AG09309 (cell line): ENCODE results near the gene ATF5.

Experiments
- DNase-seq: peaks from one replicate; pipeline ENCODE4 v3.0.0-alpha.2; 2010; ENCODE audit warnings: low read depth
- H3K4me3 ChIP-seq: 2 replicates; pipeline ENCODE4 v1.5.1; 2011; ENCODE audit warnings: mild to moderate bottlenecking, low read depth, low read length, moderate library complexity; ENCODE audit not compliant: control insufficient read depth
- TF ChIP-seq, protein P1 (sequence below): IDR thresholded peaks from 2 replicates; pipeline ENCODE4 v1.5.1; 2011; ENCODE audit warnings: mild to moderate bottlenecking, low read depth, low read length, inconsistent platforms; ENCODE audit not compliant: insufficient read depth, control insufficient read depth; ENCODE audit errors: missing control alignments

The ATF5 gene

DNA sequence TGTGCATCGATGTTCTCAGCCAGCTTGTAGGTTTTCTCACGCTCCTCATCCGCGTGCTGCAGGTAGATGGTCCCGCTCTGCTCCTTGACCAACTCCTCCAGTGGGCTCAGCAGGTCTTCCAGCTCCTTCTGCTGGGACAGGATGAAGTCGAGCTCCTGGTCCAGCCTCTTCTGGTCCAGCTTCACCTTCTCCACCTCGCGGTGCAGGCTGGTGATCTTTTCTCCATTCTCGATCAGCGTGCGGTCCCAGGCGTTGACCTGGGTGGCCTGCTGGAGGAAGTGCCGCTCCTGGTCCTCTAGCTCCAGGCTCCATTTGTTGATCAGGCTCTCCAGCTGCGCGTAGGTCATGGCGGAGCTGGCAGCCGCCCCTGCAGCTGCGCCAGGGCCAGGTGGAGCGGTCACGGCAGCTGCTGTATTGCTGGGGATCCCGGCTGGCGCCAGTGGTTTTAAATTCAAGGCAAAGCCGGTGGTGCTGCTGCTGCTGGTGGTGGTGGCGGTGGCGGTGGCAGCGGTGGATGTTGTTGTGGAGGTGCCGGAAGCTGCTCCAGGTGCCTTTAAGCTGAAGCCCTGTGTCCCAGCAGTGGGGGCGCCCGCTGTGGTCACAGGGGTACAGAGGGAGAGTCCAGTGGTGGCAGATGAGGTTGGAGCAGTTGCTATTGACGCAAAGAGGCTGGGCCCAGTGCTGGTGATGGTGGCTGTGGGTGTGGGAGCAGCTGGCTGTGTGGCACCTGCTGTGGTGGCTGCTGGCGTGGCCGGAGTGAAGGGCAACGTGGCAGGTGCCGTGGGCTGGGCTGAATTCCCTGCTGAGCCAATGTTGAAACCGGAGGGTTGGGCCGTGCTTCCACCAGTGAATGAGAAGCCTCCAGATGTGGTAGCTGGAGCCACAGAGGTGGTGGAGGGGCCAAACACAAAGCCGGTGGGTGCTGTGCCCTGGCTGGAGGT, 20.3 kb upstream of the ATF5 start:
- DNase-seq = no peak
- H3K4me3 ChIP-seq = no peak overlapping the region
- TF ChIP-seq, protein P1, sequence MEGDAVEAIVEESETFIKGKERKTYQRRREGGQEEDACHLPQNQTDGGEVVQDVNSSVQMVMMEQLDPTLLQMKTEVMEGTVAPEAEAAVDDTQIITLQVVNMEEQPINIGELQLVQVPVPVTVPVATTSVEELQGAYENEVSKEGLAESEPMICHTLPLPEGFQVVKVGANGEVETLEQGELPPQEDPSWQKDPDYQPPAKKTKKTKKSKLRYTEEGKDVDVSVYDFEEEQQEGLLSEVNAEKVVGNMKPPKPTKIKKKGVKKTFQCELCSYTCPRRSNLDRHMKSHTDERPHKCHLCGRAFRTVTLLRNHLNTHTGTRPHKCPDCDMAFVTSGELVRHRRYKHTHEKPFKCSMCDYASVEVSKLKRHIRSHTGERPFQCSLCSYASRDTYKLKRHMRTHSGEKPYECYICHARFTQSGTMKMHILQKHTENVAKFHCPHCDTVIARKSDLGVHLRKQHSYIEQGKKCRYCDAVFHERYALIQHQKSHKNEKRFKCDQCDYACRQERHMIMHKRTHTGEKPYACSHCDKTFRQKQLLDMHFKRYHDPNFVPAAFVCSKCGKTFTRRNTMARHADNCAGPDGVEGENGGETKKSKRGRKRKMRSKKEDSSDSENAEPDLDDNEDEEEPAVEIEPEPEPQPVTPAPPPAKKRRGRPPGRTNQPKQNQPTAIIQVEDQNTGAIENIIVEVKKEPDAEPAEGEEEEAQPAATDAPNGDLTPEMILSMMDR = no peak

DNA sequence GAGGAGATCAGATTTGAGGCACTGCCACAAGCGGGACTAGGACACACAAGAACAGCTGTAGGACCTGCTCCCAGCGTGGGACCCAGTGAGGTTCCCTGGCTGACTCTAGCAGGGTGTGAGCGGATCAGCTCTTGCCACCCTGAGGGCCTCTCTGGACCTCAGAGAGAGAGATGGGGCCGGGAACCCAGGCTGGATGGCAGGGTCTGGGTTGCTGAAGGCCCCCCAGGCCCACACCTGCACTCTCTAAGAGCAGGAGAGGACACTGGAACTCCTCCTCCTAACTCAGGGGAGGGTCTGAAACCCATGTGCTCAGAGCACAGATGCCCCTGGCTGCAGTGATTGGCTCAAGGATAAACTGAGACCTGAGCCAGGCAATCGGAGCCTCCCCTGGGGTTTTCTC, 18.8 kb upstream of the ATF5 start:
- TF ChIP-seq, protein P1 = no peak
- H3K4me3 ChIP-seq = no peak overlapping the region
- no peak for DNase-seq

DNA sequence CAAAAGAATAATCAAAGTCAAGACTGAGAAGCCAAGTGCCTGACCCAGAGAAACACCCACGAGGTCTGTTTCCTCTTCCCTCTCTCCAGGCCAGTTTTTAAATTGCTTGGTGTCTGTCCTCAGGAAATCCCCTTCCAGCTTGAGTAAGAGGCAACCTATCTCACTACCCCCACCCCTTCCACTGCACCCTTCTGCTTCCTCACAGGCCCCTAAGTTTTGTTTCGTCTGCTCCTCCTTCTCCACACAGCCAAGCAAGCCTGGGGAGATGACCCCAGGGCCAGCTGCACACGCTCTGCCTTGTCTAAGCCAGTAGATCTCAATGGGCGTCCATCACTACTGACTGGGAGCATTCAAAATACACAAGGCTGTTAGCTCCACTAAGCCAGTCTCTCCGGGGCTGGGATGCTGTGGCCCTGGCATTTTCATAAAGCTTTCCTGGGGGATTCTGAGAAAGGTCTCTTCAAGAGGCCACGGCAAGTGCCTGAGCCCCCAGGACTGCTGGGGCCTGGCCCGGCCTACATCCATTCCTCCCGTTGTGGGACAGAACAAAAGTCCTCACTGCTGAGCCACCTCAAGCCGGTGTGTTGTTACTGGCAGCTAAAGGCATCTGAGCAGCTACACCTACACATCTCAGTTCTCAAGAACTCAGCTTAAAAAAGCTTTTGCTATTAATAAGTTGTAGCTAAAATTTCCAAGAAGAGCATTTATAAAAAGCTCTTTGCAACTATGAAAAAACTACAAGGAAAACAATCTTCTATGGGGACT, 17.4 kb upstream of the ATF5 start:
- no peak overlapping the region for H3K4me3 ChIP-seq
- TF ChIP-seq, protein P1 = no peak
- DNase-seq = no peak

DNA sequence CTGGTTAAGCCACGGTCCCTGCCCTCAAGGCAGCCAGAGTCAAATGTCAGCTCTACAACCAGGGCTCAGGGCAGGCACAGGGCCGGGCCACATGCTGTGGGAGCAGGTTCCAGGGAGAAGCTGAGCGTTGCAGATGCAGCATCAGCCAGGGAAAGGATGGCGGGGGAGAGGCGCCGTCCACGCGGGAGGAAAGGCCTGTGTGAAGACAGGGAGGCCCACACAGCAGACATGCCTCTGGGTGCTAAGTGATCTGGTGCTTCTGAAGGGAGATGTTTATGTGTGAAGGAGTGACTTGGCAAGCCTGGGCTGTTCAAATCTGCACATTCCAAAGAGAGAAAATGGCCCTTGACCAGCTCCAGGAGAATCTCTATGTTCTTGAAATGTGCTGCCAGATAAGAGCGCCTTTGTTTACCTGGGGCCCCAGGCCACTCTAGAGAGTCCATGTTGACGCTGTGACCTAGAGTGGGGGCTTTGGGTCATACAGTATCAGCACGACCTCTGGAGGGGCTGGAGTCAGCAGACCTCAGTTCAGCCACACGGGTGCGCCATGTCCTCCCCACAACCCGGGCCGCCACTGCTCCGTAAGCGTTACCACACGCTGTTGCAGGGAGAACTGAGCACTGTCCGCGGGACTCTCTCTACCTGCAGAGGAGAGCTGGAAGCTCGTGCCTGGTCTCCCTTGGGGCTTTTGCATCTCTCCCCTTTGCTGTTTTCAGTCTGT, 15.9 kb upstream of the ATF5 start:
- no peak overlapping the region for H3K4me3 ChIP-seq
- TF ChIP-seq, protein P1 = no peak
- no peak for DNase-seq

GRCh38 chr19:49913720-49914119, 15.3 kb upstream of the ATF5 start:
- H3K4me3 ChIP-seq = no peak overlapping the region
- TF ChIP-seq, protein P1 = no peak
- no peak for DNase-seq

- DNase-seq = no peak
- no peak overlapping the region for H3K4me3 ChIP-seq
- TF ChIP-seq, protein P1 = no peak
Observed at GRCh38 chr19:49915271-49915670, 13.7 kb upstream of the ATF5 start.
